GM21528 (cell line): ENCODE results near the gene EYS.
"Not testable (repeated sequence)": the region's sequence is repeated elsewhere in the genome, so short reads cannot be mapped to it uniquely, and the experiment has no call there.

Experiments used
- ATAC-seq: cut with Tn5 transposase; IDR thresholded peaks from one replicate; pipeline ENCODE4 v1.9.1; 2021; ENCODE audit warnings: mild to moderate bottlenecking, moderate library complexity; ENCODE audit not compliant: unreplicated experiment, low FRiP score

Gene EYS

DNA sequence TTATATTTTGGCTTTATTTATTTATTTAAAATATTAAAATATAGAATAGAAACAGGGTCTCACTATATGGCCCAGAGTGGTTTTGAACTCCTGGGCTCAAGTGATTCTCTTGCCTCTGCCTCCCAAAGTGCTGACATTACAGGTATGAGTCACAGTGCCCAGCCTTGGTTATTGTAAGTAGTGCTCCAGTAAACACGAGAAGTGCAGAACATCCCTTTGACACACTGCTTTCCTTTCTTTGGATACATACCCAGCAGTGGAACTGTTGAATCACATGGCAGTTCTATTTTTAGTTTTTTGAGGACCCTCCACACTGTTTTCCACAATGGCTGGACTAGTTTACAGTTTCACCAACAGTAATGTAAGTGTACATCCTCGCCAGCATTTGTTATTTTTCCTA lies 1867.5 kb downstream of the EYS start:
- ATAC-seq: no peak

GRCh38 chr6:63828678-63829077 lies 1878.3 kb downstream of the EYS start:
- ATAC-seq: not testable (repeated sequence)

DNA sequence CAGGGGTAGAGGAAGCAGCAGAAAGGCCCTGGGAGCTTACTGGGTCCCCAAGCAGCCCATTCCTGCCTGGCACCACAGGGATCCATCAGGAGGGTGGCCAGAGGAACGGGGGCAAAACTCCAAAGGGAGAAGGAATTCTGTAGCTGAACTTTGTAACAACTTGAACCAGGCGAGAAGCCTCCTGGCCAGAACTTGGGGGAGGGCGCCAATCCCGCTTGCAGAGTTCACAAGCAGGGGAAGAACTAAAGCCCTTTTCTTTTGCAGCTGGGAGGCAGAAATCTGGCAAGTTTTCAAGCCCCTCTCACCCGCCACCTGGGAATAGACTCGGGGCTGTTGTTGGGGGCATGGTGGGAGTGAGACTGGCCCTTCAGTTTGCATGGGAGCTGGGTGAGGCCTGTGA lies 1882.3 kb downstream of the EYS start:
- no peak for ATAC-seq

GRCh38 chr6:63821442-63821841 lies 1885.6 kb downstream of the EYS start:
- no peak for ATAC-seq

- ATAC-seq: no peak
These were observed 1887.2 kb downstream of the EYS start for GRCh38 chr6:63819831-63820230.

GRCh38 chr6:63817492-63818050 lies 1889.5 kb downstream of the EYS start:
- no peak for ATAC-seq

GRCh38 chr6:63816982-63817436 lies 1890.0 kb downstream of the EYS start:
- ATAC-seq: no peak

DNA sequence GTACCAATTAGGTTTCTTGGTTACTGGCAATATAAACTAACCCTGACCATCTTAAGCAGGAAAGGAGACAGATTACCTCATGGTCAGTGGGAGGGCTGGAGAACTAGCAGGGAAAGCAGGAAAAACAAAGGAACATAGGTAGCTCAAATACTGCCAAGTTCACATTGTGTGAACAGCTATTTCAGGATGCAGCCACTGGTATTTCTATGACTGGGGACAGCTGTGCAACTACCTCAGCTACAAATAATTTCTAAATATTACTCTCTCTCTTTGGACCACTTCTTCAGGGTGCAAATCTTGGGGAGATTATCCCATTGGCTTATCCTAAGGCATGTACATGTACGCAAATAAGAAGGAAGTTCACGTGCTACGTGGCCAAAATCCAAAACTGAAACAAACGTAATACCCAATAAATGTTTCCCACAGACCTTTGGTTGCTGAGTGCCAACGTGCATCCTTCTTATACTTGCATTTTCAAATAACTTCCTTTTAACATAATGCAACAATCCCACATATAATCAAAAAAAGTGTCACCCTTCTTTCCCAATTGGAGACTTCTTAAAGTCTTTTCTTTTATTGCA lies 1890.5 kb downstream of the EYS start:
- ATAC-seq: no peak

DNA sequence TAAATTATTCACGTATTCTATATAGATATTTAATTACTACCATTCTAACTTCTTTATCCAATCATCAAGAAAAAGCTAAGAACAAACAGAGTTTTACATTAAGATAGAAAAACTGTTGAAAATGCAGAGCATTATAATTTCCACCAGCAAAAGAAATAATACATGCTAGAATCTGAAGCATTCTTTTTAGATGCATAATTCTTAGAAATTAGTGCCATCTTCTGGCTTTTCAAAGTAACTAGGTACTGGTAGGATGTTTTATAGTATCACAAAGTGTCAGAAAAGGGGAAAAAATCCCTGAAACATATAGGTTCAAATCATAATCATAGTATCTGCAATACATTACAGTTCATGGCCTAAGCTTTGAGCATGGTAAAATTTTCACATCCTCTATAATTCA lies 1892.6 kb downstream of the EYS start:
- no peak for ATAC-seq

GRCh38 chr6:63813566-63814120 lies 1893.4 kb downstream of the EYS start:
- ATAC-seq: no peak

- no peak for ATAC-seq
These were observed 1898.5 kb downstream of the EYS start for GRCh38 chr6:63808576-63808975.

- ATAC-seq: no peak
These were observed 1900.0 kb downstream of the EYS start for GRCh38 chr6:63807056-63807455.

GRCh38 chr6:63806573-63806913 lies 1900.5 kb downstream of the EYS start:
- ATAC-seq: no peak

DNA sequence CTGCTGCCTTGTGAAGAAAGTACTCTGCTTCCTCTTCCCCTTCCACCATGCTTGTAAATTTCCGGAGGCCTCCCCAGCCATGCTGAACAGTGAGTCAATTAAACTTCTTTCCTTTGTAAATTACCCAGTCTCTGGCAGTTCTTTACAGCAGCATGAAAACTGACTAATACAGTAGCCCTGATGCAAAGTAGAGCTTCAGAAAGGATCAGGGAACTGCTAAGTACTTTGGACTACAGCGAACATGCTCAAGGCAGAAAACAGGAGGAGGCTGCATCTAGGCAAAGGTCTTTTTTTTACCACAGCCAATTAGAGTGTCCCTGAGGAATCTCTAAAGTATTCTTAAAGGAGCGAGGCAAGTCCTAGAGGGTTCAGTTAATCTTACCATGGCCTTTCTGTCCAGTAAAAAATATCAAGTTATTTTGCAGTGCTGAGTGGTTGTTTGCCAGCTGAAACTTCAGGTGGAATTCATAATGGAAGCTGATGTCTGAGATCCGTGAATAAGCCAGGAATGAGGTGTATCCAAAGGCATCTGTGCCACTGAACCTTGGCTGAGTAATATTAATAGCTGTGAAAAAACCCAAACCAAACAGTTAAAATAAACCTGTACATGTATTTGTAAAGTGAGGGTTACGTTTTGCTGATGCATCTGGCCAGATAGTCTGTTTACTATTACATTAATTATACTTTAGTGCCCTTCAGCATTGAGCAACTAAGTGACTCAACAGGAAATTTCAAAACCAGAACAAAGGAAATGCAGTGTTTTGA lies 1901.0 kb downstream of the EYS start:
- no peak for ATAC-seq

GRCh38 chr6:63805345-63805744 lies 1901.7 kb downstream of the EYS start:
- no peak for ATAC-seq

GRCh38 chr6:63804381-63804956 lies 1902.6 kb downstream of the EYS start:
- no peak for ATAC-seq

DNA sequence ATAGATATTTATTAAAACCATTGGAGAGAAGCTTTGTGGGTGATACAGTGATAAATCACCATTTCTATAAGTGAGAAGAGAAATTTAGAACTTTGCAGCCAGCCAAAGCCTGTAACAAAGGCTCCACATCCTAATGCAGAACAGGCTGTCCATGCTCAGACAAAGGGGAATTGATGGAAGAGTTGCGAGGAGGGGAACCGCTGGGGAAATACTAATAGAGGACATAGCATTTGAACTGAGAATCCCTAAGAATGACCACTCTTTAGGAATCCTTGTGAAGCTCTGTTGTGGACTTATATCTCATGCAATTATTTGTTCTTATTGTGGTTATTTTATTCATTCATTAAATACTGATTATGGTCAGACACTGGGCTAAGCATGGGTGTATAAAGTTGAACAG lies 1903.7 kb downstream of the EYS start:
- ATAC-seq: no peak

DNA sequence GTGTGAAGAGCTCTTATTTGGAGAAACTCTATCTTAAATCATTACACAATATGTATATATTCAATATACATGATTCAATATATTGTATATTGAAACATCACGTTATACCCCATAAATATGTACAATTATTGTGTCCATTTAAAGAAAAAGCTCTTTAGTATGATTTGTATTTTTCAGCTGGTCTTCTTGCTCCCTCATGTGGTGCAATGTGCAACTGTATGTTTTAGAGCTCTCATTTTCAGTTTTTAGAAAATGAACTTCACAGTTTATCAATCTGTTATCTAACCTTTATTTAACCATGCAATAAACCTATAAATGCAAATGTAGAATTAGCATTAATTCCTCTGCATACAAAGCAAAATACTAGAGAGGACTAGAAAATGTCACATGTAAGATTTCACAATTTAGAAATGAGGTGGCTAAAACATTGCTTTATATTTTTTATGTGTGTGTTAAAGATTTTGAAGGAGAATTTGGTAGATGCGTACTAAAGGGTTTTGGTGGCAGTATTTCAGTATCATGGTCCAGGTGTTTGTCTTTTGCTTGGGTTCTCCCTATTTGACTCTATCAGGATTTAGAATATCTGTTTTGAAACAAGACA lies 1904.3 kb downstream of the EYS start:
- no peak for ATAC-seq

DNA sequence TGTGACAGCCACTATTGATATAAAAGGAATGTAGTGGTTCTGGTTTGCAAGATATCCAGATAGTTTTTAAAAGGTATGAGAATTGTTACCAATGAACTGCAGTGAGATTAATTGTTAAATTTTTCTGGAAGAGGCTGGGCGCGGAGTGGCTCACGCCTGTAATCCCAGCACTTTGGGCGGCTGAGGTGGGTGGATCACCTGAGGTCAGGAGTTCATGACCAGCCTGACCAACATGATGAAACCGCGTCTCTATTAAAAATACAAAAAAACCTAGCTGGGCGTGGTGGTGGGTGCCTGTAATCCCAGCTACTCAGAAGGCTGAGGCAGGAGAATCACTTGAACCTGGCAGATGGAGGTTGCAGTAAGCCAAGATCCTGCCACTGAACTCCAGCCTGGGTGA lies 1906.6 kb downstream of the EYS start:
- not testable (repeated sequence) for ATAC-seq

DNA sequence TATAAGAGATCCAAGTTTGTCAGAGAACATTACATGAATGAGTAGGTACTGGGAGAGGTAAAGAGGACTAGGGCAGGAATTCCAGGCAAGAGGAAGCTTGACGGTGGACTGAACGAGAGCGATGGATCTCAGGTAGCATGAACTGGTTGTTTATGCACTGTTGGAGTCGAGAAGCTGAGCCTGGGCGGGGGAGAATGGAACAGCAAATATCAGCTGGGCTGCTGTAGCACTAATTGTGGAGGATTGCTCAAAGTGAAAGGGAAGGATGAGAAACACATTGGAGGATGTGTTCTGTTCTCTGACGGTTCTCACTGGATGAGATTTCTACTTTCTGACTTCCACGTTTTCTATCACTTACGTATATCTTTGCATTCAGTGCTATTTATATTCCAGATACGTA lies 1907.2 kb downstream of the EYS start:
- ATAC-seq: no peak

GRCh38 chr6:63799313-63799712 lies 1907.7 kb downstream of the EYS start:
- no peak for ATAC-seq
